GM19455 (cell line): ENCODE measurements around the gene CHSY3.

ENCODE experiments used
- ATAC-seq: cut with Tn5 transposase; IDR thresholded peaks from one replicate; pipeline ENCODE4 v1.9.1; 2021; ENCODE audit not compliant: unreplicated experiment

The CHSY3 gene

GRCh38 chr5:130077007-130077406, 172.7 kb downstream of the CHSY3 start:
- no peak for ATAC-seq

GRCh38 chr5:130078661-130079060, 174.4 kb downstream of the CHSY3 start:
- ATAC-seq = no peak

- no peak for ATAC-seq
These were observed 186.5 kb downstream of the CHSY3 start for GRCh38 chr5:130090569-130091270.

GRCh38 chr5:130092991-130093390, 188.7 kb downstream of the CHSY3 start:
- ATAC-seq = no peak

- no peak for ATAC-seq
These were observed 192.2 kb downstream of the CHSY3 start for GRCh38 chr5:130096483-130096882.

- no peak for ATAC-seq
These were observed 194.7 kb downstream of the CHSY3 start for GRCh38 chr5:130099008-130099407.

GRCh38 chr5:130102375-130102774, 198.1 kb downstream of the CHSY3 start:
- ATAC-seq = peak; percentile 74

- no peak for ATAC-seq
These were observed 198.7 kb downstream of the CHSY3 start for GRCh38 chr5:130102960-130103359.

- no peak for ATAC-seq
These were observed 200.8 kb downstream of the CHSY3 start for GRCh38 chr5:130104895-130105688.

GRCh38 chr5:130106480-130106879, 202.2 kb downstream of the CHSY3 start:
- ATAC-seq = no peak

GRCh38 chr5:130109152-130109551, 204.9 kb downstream of the CHSY3 start:
- peak; percentile 46 for ATAC-seq

GRCh38 chr5:130110328-130110727, 206.1 kb downstream of the CHSY3 start:
- no peak for ATAC-seq

- ATAC-seq = peak; percentile 30
These were observed 207.5 kb downstream of the CHSY3 start for GRCh38 chr5:130111746-130112145.

- ATAC-seq = peak; percentile 86
These were observed 208.0 kb downstream of the CHSY3 start for GRCh38 chr5:130112246-130112645.

- ATAC-seq = no peak
These were observed 211.4 kb downstream of the CHSY3 start for GRCh38 chr5:130115686-130116085.

- no peak for ATAC-seq
These were observed 212.2 kb downstream of the CHSY3 start for GRCh38 chr5:130116462-130116861.

- ATAC-seq = no peak
These were observed 212.7 kb downstream of the CHSY3 start for GRCh38 chr5:130116972-130117371.

GRCh38 chr5:130126746-130127145, 222.5 kb downstream of the CHSY3 start:
- ATAC-seq = no peak

GRCh38 chr5:130135506-130135905, 231.2 kb downstream of the CHSY3 start:
- ATAC-seq = no peak

GRCh38 chr5:130136300-130136699, 232.0 kb downstream of the CHSY3 start:
- ATAC-seq = no peak

GRCh38 chr5:130137681-130138080, 233.4 kb downstream of the CHSY3 start:
- no peak for ATAC-seq

- ATAC-seq = no peak
These were observed 234.3 kb downstream of the CHSY3 start for GRCh38 chr5:130138406-130139045.
